Activated CD4-positive, alpha-beta memory T cell treated with anti-CD3 and anti-CD28 coated beads for 36 hours (primary cell): ENCODE results near the gene CT45A1. TPM values are rescaled to one million over a fixed set of nuclear protein-coding genes. Genes with fewer than 3 reads are reported as not detected.
"Not testable (repeated sequence)": the region's sequence is repeated elsewhere in the genome, so short reads cannot be mapped to it uniquely, and the experiment has no call there.

ENCODE experiments used
- CTCF ChIA-PET: fragments of 350-600 bp; sonication (Branson Sonifier 250); formaldehyde crosslinking; loops from one replicate; lab custom pipeline; 2021; ENCODE audit warnings: antibody characterized with exemption, inconsistent platforms; lab: Charles Lee
- POLR2A ChIA-PET: fragments of 350-600 bp; sonication (Branson Sonifier 250); formaldehyde crosslinking; loops from one replicate; lab custom pipeline; 2021; ENCODE audit warnings: antibody characterized with exemption; lab: Charles Lee
- DNase-seq: peaks from one replicate; pipeline ENCODE4 v3.0.0-alpha.2; 2020
- H3K27ac Mint-ChIP-seq: one replicate; pipeline ENCODE4 v1.8.0; 2021; ENCODE audit warnings: mixed read lengths
- H3K27me3 Mint-ChIP-seq: one replicate; pipeline ENCODE4 v1.8.0; 2021; ENCODE audit warnings: mixed read lengths
- H3K36me3 Mint-ChIP-seq: one replicate; pipeline ENCODE4 v1.8.0; 2021; ENCODE audit warnings: mixed read lengths
- H3K4me1 Mint-ChIP-seq: one replicate; pipeline ENCODE4 v1.8.0; 2021; ENCODE audit warnings: low read depth, mixed read lengths
- H3K4me3 Mint-ChIP-seq: one replicate; pipeline ENCODE4 v1.8.0; 2021; ENCODE audit warnings: mild to moderate bottlenecking, mixed read lengths
- H3K9me3 Mint-ChIP-seq: one replicate; pipeline ENCODE4 v1.8.0; 2021; ENCODE audit warnings: mixed read lengths
- intact Hi-C: fragments of 100-400 bp; cut with micrococcal nuclease; formaldehyde crosslinking; loops from one replicate; pipeline ENCODE4 v1.15.1; 2023
- total RNA-seq, 2 experiments: library from RNA; stranded (reverse); gene quantifications; one replicate each; pipeline ENCODE4 v1.2.3, GENCODE V29; 2021

CT45A1 gene
- not detected for total RNA-seq

DNA sequence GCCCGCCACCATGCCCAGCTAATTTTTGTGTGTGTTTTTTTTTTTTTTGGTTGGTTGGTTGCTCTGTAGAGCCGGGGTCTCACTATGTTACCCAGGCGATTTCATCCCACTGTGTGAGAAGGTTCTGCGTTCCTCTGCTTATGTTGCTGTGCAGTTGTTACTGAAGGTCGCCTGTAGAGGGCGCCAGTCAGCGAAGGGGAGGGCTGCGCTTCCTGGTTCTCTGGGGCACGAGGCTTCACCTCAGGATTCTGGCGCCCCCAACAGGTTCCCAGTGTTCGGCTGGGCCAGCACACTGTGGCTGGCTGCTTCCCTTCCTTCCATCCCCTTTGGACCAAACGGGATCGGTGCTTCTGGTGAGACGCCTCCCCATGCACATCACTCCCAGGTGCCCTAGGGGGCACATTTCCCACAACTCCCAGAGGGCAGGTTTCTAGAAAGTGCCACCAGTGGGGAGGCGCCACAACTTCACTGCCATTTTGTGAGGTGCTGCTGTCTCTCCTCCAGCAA, at the start of gene CT45A1:
CT45A1 (plus strand) TSS at position 457 of the 507 bp plus-strand sequence. CDS start 5,302 bp downstream, outside the sequence.
- POLR2A ChIA-PET, CTCF ChIA-PET, H3K4me1 Mint-ChIP-seq, H3K36me3 Mint-ChIP-seq, intact Hi-C loops, H3K27me3 Mint-ChIP-seq, H3K27ac Mint-ChIP-seq, H3K4me3 Mint-ChIP-seq, H3K9me3 Mint-ChIP-seq: not testable (repeated sequence)
- peak; percentile 29 for DNase-seq

- H3K27ac Mint-ChIP-seq, H3K9me3 Mint-ChIP-seq, POLR2A ChIA-PET, intact Hi-C loops, H3K4me3 Mint-ChIP-seq, H3K4me1 Mint-ChIP-seq, DNase-seq, H3K36me3 Mint-ChIP-seq, H3K27me3 Mint-ChIP-seq, CTCF ChIA-PET: not testable (repeated sequence)
Observed at GRCh38 chrX:135672979-135673378, 40.5 kb upstream of the CT45A1 start.

DNA sequence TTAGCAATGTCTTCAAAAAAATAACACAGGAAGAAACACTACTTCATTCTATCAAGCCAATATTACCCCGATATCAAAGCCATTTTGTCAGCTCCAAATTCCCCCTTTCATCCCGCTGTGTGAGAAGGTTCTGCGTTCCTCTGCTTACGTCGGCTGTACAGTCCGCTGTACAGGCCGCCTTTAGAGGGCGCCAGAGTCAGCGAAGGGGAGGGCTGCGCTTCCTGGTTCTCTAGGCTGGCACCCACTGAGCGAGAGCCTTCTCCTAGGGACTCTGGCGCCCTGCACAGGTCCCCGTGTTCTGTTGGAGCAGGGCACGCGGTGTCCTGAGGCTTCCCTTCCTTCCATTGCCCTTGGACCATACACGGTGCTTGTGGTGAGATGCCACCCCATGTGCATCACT, 25.3 kb upstream of the CT45A1 start:
- POLR2A ChIA-PET = no interaction called here
- Mint-ChIP-seq H3K9me3 (no peaks in the 10 kb centered on the region), H3K27ac (no peak overlapping the region), H3K4me1 (no peaks in the 10 kb centered on the region), H3K27me3 (peaks cover 3% of the 10 kb centered on the region), H3K36me3 (no peaks in the 10 kb centered on the region), H3K4me3 (no peak overlapping the region)
- peak; percentile 11 for DNase-seq
- CTCF ChIA-PET = no interaction called here
- intact Hi-C loops = no loop called here

DNA sequence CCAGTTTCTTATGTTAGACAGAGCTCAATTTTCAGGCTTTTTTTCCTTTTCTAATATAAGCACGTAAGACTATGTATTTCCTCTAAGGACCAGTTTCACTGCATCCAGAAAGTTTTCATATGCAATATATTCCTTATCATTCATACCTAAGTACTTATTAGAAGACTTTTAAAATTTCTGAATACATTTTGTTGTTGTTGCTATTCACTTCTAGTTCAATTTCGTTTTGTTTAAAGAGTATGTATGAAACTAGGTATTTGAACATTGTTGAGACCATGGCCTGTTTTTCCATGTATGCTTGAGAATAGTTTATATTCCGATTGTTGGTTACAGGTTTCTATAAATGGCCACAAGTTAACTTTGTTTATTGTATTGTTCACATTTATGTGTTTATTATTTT, 18.0 kb upstream of the CT45A1 start:
- Mint-ChIP-seq H3K4me1 (no peaks in the 10 kb centered on the region), H3K9me3 (no peaks in the 10 kb centered on the region), H3K36me3 (no peaks in the 10 kb centered on the region), H3K27me3 (no peaks in the 10 kb centered on the region), H3K27ac (no peak overlapping the region), H3K4me3 (no peak overlapping the region)
- CTCF ChIA-PET = no interaction called here
- no peak for DNase-seq
- POLR2A ChIA-PET = no interaction called here
- intact Hi-C loops = no loop called here

DNA sequence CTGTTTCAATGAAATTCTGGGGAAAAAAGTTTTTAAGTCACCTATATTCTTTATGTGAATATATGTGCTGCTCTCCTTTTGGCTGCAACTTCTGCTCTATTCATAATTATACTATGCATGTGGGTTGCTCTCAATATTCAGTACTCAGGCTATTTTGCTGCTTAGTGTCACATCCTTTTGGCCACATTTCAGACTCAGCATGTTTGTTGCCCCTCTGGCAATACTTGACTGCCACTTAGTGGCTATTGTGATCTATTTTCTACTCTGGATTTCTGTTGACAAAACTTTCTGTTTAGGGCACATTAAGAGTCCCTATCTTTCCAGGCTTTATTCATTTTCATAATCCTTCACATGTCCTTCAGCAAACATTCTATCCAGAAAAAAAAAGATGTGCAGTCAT, 15.8 kb upstream of the CT45A1 start:
- ChIA-PET CTCF (interaction anchor here (0.7 kb wide), 1 partner anchor 586 kb away, joined by 4 read pairs; no protein-coding TSS in a partner anchor), POLR2A (no interaction called here)
- Mint-ChIP-seq H3K9me3 (no peaks in the 10 kb centered on the region), H3K4me3 (no peak overlapping the region), H3K27ac (no peak overlapping the region), H3K27me3 (no peaks in the 10 kb centered on the region), H3K4me1 (no peaks in the 10 kb centered on the region), H3K36me3 (no peaks in the 10 kb centered on the region)
- intact Hi-C loops = no loop called here
- DNase-seq = no peak

DNA sequence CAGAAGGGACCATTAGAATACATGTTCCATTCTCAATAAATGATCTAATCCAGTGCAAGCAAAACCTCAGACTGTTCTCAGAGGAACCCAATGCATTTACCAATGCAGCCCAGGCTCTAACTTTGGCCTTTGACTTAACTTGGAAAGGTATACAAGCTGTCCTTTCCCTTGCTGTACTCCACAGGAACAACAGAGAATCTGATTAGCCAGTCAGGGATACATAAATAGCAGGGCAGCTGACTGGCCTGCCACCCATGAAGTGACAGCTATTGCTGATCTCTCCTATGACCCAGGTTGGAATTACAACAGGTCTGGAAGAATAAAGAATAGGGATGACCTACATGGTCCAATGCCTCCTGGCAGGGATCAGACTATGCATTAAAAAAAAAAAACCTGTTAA, 14.5 kb upstream of the CT45A1 start:
- intact Hi-C loops = no loop called here
- no peaks in the 10 kb centered on the region for H3K36me3 Mint-ChIP-seq
- H3K27me3 Mint-ChIP-seq = no peaks in the 10 kb centered on the region
- no peak overlapping the region for H3K27ac Mint-ChIP-seq
- no peaks in the 10 kb centered on the region for H3K9me3 Mint-ChIP-seq
- DNase-seq = no peak
- ChIA-PET CTCF (no interaction called here), POLR2A (no interaction called here)
- no peaks in the 10 kb centered on the region for H3K4me1 Mint-ChIP-seq
- no peak overlapping the region for H3K4me3 Mint-ChIP-seq

GRCh38 chrX:135707880-135708279, 5.6 kb upstream of the CT45A1 start:
- peak; percentile 45 for DNase-seq
- Mint-ChIP-seq H3K4me1 (no peaks in the 10 kb centered on the region), H3K36me3 (no peaks in the 10 kb centered on the region), H3K27me3 (no peaks in the 10 kb centered on the region), H3K9me3 (no peaks in the 10 kb centered on the region), H3K4me3 (no peak overlapping the region), H3K27ac (no peak overlapping the region)
- intact Hi-C loops = no loop called here
- POLR2A ChIA-PET = no interaction called here
- CTCF ChIA-PET = interaction anchor here (1.0 kb wide), 1 partner anchor 32 kb away, joined by 3 read pairs; no protein-coding TSS in a partner anchor

DNA sequence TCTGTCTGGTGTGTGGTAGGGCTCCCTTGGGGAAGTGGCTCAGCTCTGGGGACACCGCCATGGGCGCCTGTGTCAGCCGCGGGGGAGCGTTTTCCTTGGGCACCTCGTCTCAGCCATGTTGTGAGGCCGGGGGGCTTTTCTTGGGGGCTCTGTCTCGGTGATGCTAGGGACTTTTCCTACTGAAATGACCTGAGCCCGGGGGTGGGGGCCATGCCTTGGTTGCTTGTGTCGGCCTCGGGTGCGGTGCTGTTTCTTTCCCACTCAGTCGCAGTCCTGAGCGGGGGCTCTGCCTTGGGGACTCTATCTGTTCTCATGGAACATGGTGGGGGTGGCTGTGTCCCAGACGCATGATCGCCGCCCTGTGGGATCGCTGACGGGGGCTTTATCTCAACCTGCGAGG, 356 bp downstream of the CT45A1 start:
- intact Hi-C loops = no loop called here
- Mint-ChIP-seq H3K9me3 (no peaks in the 10 kb centered on the region), H3K27ac (no peak overlapping the region), H3K4me1 (no peaks in the 10 kb centered on the region), H3K27me3 (no peaks in the 10 kb centered on the region), H3K36me3 (no peaks in the 10 kb centered on the region), H3K4me3 (no peak overlapping the region)
- no peak for DNase-seq
- CTCF ChIA-PET = no interaction called here
- POLR2A ChIA-PET = no interaction called here

- intact Hi-C loops, H3K27me3 Mint-ChIP-seq, H3K36me3 Mint-ChIP-seq, H3K4me1 Mint-ChIP-seq, CTCF ChIA-PET, POLR2A ChIA-PET, H3K4me3 Mint-ChIP-seq, DNase-seq, H3K27ac Mint-ChIP-seq, H3K9me3 Mint-ChIP-seq: not testable (repeated sequence)
Observed at GRCh38 chrX:135734666-135735065, 21.2 kb downstream of the CT45A1 start.

- intact Hi-C loops = no loop called here
- no peak for DNase-seq
- no peak overlapping the region for H3K4me3 Mint-ChIP-seq
- no peaks in the 10 kb centered on the region for H3K27me3 Mint-ChIP-seq
- no peaks in the 10 kb centered on the region for H3K36me3 Mint-ChIP-seq
- no peak overlapping the region for H3K27ac Mint-ChIP-seq
- H3K4me1 Mint-ChIP-seq = no peaks in the 10 kb centered on the region
- no peaks in the 10 kb centered on the region for H3K9me3 Mint-ChIP-seq
- ChIA-PET POLR2A (no interaction called here), CTCF (no interaction called here)
Observed at GRCh38 chrX:135737366-135738071, 24.1 kb downstream of the CT45A1 start.

GRCh38 chrX:135740681-135741149, 27.3 kb downstream of the CT45A1 start:
- H3K27ac Mint-ChIP-seq = no peak overlapping the region
- no peaks in the 10 kb centered on the region for H3K9me3 Mint-ChIP-seq
- peak; percentile 64 for DNase-seq
- no peaks in the 10 kb centered on the region for H3K36me3 Mint-ChIP-seq
- ChIA-PET CTCF (interaction anchor here (1.3 to 1.5 kb wide), 3 partner anchors 33 to 191 kb away, joined by 3 to 6 read pairs (median 5); no protein-coding TSS in a partner anchor), POLR2A (no interaction called here)
- H3K27me3 Mint-ChIP-seq = no peaks in the 10 kb centered on the region
- intact Hi-C loops = no loop called here
- H3K4me1 Mint-ChIP-seq = no peaks in the 10 kb centered on the region
- no peak overlapping the region for H3K4me3 Mint-ChIP-seq

DNA sequence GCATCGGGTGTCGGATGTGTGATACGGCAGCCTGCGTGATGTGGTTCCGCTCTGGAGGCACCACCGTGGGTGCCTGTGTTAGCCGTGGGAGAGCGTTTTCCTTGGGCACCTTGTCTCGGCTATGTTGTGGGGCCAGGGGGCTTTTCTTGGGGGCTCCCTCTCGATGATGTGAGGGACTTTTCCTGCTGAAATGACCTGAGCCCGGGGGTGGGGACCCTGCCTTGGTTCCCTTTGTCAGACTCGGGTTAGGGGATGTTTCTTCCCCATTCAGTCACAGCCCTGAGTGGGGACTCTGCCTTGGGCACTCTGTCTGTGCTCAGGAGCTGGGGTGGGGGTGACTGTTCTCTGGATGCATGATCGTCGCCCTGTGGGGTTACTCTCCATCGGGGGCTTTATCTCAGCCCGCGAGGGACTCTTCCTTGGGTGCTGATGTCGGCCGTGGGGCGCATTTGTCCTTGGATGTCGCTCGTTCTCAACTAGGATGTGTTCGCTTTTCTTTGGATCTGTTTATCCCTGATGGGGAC, 27.8 kb downstream of the CT45A1 start:
- POLR2A ChIA-PET = no interaction called here

More for the DNA sequence above, 27.8 kb downstream of the CT45A1 start:
- H3K4me3 Mint-ChIP-seq = no peak overlapping the region
- DNase-seq = no peak
- H3K36me3 Mint-ChIP-seq = no peaks in the 10 kb centered on the region
- H3K27ac Mint-ChIP-seq = no peak overlapping the region
- H3K27me3 Mint-ChIP-seq = no peaks in the 10 kb centered on the region
- H3K4me1 Mint-ChIP-seq = no peaks in the 10 kb centered on the region
- CTCF ChIA-PET = interaction anchor here (1.3 to 1.6 kb wide), 2 partner anchors 189 kb away, joined by 5 to 7 read pairs; no protein-coding TSS in a partner anchor
- intact Hi-C loops = no loop called here
- no peaks in the 10 kb centered on the region for H3K9me3 Mint-ChIP-seq
